WERI-Rb-1 (cell line): Measurements from ENCODE around the gene SPTLC3.

ENCODE experiments used
- DNase-seq: peaks from one replicate; pipeline ENCODE4 v3.0.0-alpha.2; 2020
- H3K27ac ChIP-seq: fragments of 250-450 bp; sonication (Bioruptor Pico); 2 replicates; pipeline ENCODE4 v1.5.1; 2020; ENCODE audit warnings: mild to moderate bottlenecking, moderate library complexity
- H3K27me3 ChIP-seq: fragments of 250-450 bp; sonication (Bioruptor Pico); 2 replicates; pipeline ENCODE4 v1.5.1; 2021; ENCODE audit warnings: mild to moderate bottlenecking, low read depth, moderate library complexity; ENCODE audit not compliant: insufficient read depth, severe bottlenecking
- H3K36me3 ChIP-seq: fragments of 250-450 bp; sonication (Bioruptor Pico); 2 replicates; pipeline ENCODE4 v1.5.1; 2020; ENCODE audit warnings: mild to moderate bottlenecking, moderate library complexity
- H3K4me3 ChIP-seq: 2 replicates; pipeline ENCODE4 v1.5.1; 2011; ENCODE audit warnings: low read depth, mild to moderate bottlenecking, control low read depth, low read length
- H3K9me3 ChIP-seq: fragments of 250-450 bp; sonication (Bioruptor Pico); 2 replicates; pipeline ENCODE4 v1.5.1; 2021; ENCODE audit warnings: mild to moderate bottlenecking, moderate library complexity; ENCODE audit not compliant: severe bottlenecking
- TF ChIP-seq, protein P1 (sequence below): IDR thresholded peaks from 2 replicates; pipeline ENCODE4 v1.5.1; 2011; ENCODE audit warnings: low read depth, mild to moderate bottlenecking, control low read depth, inconsistent platforms, low read length

SPTLC3 gene

DNA sequence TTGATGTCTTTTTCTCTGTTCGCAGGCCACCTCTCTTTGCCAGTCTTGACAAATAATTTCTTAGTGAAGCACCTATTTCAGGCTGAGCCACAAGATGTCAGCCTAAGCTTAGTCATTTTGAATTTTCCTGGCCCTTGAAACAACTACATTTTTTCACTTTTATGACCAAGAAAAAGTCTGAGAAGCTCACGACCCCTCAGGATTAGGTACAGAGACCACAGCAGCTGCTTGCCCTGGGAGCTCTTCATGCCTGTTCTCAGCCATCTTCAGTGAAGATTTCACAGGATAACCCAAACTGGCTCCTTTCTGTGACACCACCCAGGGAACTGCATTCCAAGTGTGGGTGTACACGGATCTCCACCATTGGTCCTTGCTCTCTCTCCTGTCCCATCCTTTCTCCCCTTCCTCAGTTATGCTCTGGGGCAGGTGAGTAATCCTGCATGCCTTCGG is 38.4 kb upstream of the SPTLC3 start:
- Histone ChIP-seq H3K27ac (no peak overlapping the region), H3K9me3 (peaks cover 4% of the 10 kb centered on the region), H3K27me3 (no peaks in the 10 kb centered on the region), H3K4me3 (no peak overlapping the region), H3K36me3 (no peaks in the 10 kb centered on the region)
- TF ChIP-seq, protein P1, sequence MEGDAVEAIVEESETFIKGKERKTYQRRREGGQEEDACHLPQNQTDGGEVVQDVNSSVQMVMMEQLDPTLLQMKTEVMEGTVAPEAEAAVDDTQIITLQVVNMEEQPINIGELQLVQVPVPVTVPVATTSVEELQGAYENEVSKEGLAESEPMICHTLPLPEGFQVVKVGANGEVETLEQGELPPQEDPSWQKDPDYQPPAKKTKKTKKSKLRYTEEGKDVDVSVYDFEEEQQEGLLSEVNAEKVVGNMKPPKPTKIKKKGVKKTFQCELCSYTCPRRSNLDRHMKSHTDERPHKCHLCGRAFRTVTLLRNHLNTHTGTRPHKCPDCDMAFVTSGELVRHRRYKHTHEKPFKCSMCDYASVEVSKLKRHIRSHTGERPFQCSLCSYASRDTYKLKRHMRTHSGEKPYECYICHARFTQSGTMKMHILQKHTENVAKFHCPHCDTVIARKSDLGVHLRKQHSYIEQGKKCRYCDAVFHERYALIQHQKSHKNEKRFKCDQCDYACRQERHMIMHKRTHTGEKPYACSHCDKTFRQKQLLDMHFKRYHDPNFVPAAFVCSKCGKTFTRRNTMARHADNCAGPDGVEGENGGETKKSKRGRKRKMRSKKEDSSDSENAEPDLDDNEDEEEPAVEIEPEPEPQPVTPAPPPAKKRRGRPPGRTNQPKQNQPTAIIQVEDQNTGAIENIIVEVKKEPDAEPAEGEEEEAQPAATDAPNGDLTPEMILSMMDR, result peak; percentile 42; the same call in 1 of the 2 replicates
- peak; percentile 16 for DNase-seq

DNA sequence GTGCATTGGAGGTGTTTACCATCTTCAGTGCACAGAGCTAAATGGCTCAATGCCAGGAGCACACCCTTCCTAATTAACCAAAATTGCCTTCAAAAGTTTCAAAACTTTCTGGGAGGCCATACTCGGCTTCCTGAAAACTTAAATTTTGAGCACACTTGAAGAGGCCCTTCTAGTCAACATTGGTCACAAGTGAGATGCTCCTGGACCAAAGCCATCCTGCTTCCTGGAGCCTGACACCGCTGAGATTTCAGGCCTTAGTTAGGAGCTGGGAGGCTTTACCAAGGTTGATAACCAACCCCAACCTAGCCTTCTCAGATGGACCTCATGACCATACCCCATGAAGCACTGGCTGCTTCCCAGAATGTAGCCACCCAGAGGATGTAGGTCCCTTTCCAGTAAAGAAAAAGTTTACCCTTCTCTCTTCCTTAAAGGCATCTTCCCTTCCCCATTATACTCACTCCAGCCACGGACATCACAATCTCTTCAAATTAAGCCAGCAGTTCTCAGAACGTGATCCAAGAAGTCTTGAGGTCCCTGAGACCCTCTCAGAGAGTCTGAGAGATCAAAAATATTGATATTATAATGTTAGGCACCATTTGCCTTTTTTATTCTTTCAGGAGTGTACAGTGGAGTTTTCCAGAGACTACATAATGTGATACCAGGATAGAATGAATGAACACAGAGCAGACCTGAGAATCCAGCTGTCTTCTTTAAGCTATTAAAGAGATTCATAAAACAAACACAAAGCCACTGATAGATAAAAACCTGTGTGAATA is 32.8 kb upstream of the SPTLC3 start:
- no peaks in the 10 kb centered on the region for H3K36me3 ChIP-seq
- TF ChIP-seq, protein P1, result no peak
- no peaks in the 10 kb centered on the region for H3K27me3 ChIP-seq
- H3K9me3 ChIP-seq, result no peaks in the 10 kb centered on the region
- no peak for DNase-seq
- no peak overlapping the region for H3K4me3 ChIP-seq
- no peak overlapping the region for H3K27ac ChIP-seq

DNA sequence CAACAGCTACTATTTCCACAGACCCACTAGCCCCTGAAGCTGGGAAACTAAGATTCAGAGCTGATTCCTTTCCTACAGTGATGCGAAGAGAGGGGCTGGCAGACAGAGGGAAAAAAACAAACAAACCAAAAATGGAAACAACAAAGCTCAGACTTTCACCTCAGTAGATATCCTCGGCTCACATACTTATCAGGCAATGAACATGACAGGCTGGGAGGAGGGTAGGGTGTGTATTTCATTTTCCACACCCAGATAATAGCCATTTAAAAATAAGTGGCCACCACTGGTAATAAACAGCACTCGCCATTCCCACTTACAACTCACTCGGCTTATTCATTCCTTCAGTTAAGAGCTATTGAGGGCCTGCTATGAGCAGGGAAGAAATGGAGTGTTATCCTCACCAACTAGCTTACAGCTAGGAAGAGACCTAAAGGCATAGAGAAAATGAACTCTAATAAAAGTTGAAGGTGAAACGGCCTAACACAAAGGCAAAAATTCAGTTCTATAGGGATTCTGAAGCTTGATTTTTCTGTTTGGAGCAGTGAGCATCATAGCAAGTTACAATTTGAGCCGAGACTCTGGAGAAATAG is 32.0 kb upstream of the SPTLC3 start:
- TF ChIP-seq, protein P1, result no peak
- Histone ChIP-seq H3K27me3 (no peaks in the 10 kb centered on the region), H3K4me3 (no peak overlapping the region), H3K9me3 (no peaks in the 10 kb centered on the region), H3K27ac (no peak overlapping the region), H3K36me3 (no peaks in the 10 kb centered on the region)
- no peak for DNase-seq

DNA sequence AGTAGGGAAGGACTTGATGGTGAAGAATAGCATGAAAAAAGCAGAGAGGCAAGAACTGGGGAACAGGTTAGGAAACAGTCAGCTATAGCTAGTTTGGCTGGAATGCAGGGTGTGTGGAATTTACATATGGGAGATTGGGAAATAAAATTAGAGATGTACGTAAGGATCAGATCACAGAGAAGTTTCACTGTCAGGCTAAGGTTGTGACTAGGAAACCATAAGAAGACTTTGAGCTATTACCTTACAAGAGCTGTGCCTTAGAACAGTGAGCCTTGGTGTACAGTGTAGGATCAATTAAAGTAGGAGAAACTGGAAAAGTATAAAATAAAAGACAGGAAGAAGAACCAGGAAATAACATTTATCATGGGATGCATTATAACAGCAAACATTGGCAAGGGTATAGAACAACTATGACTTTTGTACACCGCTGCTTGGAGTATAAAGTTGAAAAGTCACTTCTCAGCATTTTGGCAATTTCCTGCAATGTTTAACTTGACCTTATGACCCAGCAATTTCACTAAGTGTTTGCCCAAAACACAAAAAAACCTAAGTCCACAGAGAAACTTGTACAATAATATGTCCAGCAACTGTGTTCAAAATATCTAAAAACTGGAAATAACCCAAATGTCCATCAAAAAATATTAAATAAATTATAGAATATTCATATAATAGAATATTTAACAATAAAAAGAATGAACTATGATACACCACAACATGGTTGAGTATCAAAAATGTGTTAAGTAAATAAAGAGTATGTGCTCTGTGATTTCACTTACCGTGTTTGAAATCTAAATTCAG is 31.2 kb upstream of the SPTLC3 start:
- no peaks in the 10 kb centered on the region for H3K9me3 ChIP-seq
- TF ChIP-seq, protein P1, result no peak
- no peak overlapping the region for H3K27ac ChIP-seq

DNA sequence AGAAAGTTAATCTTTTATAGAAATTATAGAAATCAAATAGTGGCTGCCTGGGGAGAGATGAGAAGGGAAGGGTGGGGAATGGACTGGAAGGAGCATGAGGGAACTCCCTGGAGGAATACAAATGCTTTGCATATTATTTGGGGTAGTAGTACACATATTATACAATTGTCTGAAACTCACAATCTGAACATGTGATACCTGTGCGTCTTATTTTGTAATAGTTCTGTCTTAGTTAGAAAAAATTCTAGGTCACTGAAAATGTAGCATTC is 30.7 kb upstream of the SPTLC3 start:
- Histone ChIP-seq H3K27ac (no peak overlapping the region), H3K4me3 (no peak overlapping the region), H3K36me3 (no peaks in the 10 kb centered on the region), H3K27me3 (no peaks in the 10 kb centered on the region), H3K9me3 (no peaks in the 10 kb centered on the region)
- no peak for DNase-seq
- TF ChIP-seq, protein P1, result no peak

More for the DNA sequence above, 31.2 kb upstream of the SPTLC3 start:
- DNase-seq, result no peak
- H3K36me3 ChIP-seq, result no peaks in the 10 kb centered on the region
- no peaks in the 10 kb centered on the region for H3K27me3 ChIP-seq
- H3K4me3 ChIP-seq, result no peak overlapping the region
